Left renal pelvis (tissue), 4 donors: Measurements from ENCODE around the gene DPRX. TPM values are rescaled to one million over a fixed set of nuclear protein-coding genes. Genes with fewer than 3 reads are reported as not detected.

ENCODE experiments used
- polyA plus RNA-seq, 4 donors: library from polyadenylated mRNA; unstranded; fragments of 120-200 nt; gene quantifications; one replicate each; pipeline ENCODE4 v1.2.1, GENCODE V29; 2013; ENCODE audit not compliant: insufficient read length in 4 of 4

The DPRX gene
- polyA plus RNA-seq, 4 donors = not detected

Other genes starting within 250 kb of the DPRX start
- gene ZNF765, start 236.8 kb upstream of the DPRX start, polyA plus RNA-seq = 10 to 100 TPM; 10.0 to 15.4 (median 12.3) TPM
- gene ZNF761, start 200.0 kb upstream of the DPRX start, polyA plus RNA-seq = 10 to 100 TPM; 10.4 to 14.6 (median 14.2) TPM
- gene ZNF813, start 164.3 kb upstream of the DPRX start, polyA plus RNA-seq = 1 to 10 TPM; 3.6 to 7.4 (median 6.7) TPM
- gene ZNF331, start 93.9 kb upstream of the DPRX start, polyA plus RNA-seq = 10 to 100 TPM; 16.6 to 31.1 (median 18.6) TPM
- under 1 TPM; 0.04 to 0.30 (median 0.24) TPM for gene NLRP12, start 192.3 kb downstream of the DPRX start, polyA plus RNA-seq
- gene MYADM, start 235.9 kb downstream of the DPRX start, polyA plus RNA-seq = 100 to 1,000 TPM in 1 of 4 donors, 10 to 100 TPM in 3; 69.0 to 232 (median 74.0) TPM